DND-41 (cell line): ENCODE data around the gene HDLBP.

Experiments
- CTCF ChIP-seq: IDR thresholded peaks from 2 replicates; pipeline ENCODE4 v1.5.1; 2012; ENCODE audit warnings: borderline replicate concordance, low read length, moderate library complexity, mild to moderate bottlenecking; ENCODE audit not compliant: poor library complexity, severe bottlenecking; ENCODE audit errors: extremely low read depth
- EZH2 ChIP-seq: IDR thresholded peaks from 3 replicates; pipeline ENCODE4 v1.6.1; 2012; ENCODE audit warnings: borderline replicate concordance, low read depth, mild to moderate bottlenecking, moderate library complexity, low read length, inconsistent platforms; ENCODE audit not compliant: severe bottlenecking

DNA sequence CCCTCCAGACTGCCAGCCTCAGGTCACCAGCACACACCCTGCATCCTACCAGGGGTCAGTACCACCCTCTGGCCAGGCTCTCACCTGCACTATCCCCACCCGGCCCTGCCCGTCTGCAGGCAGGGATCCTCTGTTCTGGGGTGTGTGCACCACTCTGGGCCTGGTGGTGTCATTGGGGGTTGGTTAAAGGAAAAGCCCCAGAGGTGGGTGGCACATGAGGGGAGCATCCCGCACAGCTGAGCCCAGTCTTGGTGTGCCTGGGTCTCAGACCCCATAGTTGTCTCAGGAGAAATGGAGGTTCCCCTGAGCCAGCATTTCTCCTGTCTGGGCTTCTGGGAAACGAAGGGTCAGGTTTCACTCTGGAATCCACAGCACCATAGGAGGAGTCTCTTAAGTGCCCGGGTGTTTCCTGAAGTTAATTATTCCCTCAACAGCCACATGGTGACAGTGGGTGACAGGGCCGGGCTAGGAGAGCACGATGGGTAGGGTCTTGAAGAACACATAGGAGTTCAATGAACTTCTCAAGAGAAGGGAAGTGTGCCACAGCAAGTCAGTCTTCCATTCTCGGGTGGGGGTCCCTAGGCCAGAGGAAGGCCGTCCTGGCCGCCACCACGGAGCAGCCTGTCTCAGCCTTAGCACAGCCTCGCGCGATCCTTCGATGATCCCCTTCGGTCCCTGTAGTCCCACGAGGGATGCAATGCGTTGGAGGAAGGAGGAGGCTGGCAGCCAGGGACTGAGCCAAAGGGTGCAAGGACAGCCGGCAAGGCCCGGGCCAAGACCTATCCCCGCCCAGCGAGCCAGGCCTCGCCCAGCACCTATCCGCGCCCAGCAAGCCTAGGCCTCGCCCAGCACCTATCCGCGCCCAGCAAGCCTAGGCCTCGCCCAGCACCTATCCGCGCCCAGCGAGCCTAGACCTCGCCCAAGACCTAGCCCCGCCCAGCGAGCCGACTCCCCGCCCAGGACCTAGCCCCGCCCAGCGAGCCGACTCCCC, 39.5 kb upstream of the HDLBP start:
- TF ChIP-seq CTCF (peak; percentile 16), EZH2 (no peak)
